H9 (cell line): ENCODE measurements around the gene G6PC2. TPM values are rescaled to one million over a fixed set of nuclear protein-coding genes. Genes with fewer than 3 reads are reported as not detected.

ENCODE experiments used
- DNase-seq: peaks from one replicate; pipeline ENCODE4 v3.0.0-alpha.2; 2017
- H2AFZ ChIP-seq: one replicate; pipeline ENCODE4 v1.6.1; 2013; ENCODE audit warnings: mild to moderate bottlenecking, low read length, control low read depth, moderate library complexity
- H2AK5ac ChIP-seq: 2 replicates; pipeline ENCODE4 v1.6.1; 2013; ENCODE audit warnings: low read length, control low read depth, mixed read lengths; ENCODE audit not compliant: insufficient read length
- H2BK120ac ChIP-seq: one replicate; pipeline ENCODE4 v1.6.1; 2013; ENCODE audit warnings: low read depth, mild to moderate bottlenecking, low read length, control low read depth, inconsistent platforms; ENCODE audit not compliant: poor library complexity, severe bottlenecking
- H2BK12ac ChIP-seq: 2 replicates; pipeline ENCODE4 v1.6.1; 2013; ENCODE audit warnings: low read length, control low read depth, mixed read lengths, low read depth; ENCODE audit not compliant: insufficient read length
- H2BK15ac ChIP-seq: 2 replicates; pipeline ENCODE4 v1.6.1; 2013; ENCODE audit warnings: low read depth, low read length, control low read depth
- H2BK20ac ChIP-seq: one replicate; pipeline ENCODE4 v1.6.1; 2013; ENCODE audit warnings: low read depth, mild to moderate bottlenecking, low read length, control low read depth, inconsistent platforms; ENCODE audit not compliant: poor library complexity, severe bottlenecking
- H2BK5ac ChIP-seq: 2 replicates; pipeline ENCODE4 v1.6.1; 2013; ENCODE audit warnings: low read length, control low read depth, mixed read lengths; ENCODE audit not compliant: insufficient read length
- H3K14ac ChIP-seq: 2 replicates; pipeline ENCODE4 v1.6.1; 2013; ENCODE audit warnings: low read length, control low read depth; ENCODE audit not compliant: insufficient read depth
- H3K18ac ChIP-seq: 2 replicates; pipeline ENCODE4 v1.6.1; 2013; ENCODE audit warnings: low read depth, mild to moderate bottlenecking, mixed read lengths, low read length, control low read depth; ENCODE audit not compliant: insufficient read length
- H3K23ac ChIP-seq: 2 replicates; pipeline ENCODE4 v1.6.1; 2013; ENCODE audit warnings: low read length, control low read depth, mixed read lengths, low read depth; ENCODE audit not compliant: insufficient read length
- H3K23me2 ChIP-seq: 2 replicates; pipeline ENCODE4 v1.6.1; 2013; ENCODE audit warnings: low read depth, mild to moderate bottlenecking, mixed read lengths, low read length, control low read depth; ENCODE audit not compliant: insufficient read length, poor library complexity, severe bottlenecking
- H3K27ac ChIP-seq: 2 replicates; pipeline ENCODE4 v1.5.1; 2013; ENCODE audit warnings: low read length, control low read depth, mixed read lengths, low read depth; ENCODE audit not compliant: insufficient read length
- H3K27me3 ChIP-seq: 2 replicates; pipeline ENCODE4 v1.6.1; 2013; ENCODE audit warnings: low read length, control low read depth, inconsistent platforms; ENCODE audit not compliant: insufficient read depth
- H3K4ac ChIP-seq: 2 replicates; pipeline ENCODE4 v1.6.1; 2013; ENCODE audit warnings: low read depth, mild to moderate bottlenecking, control low read depth, inconsistent platforms, low read length, moderate library complexity
- H3K4me1 ChIP-seq: 2 replicates; pipeline ENCODE4 v1.6.1; 2013; ENCODE audit warnings: low read length, control low read depth, inconsistent platforms; ENCODE audit not compliant: insufficient read depth
- H3K4me2 ChIP-seq: 2 replicates; pipeline ENCODE4 v1.6.1; 2013; ENCODE audit warnings: low read length, control low read depth, mixed read lengths; ENCODE audit not compliant: insufficient read length, insufficient read depth
- H3K56ac ChIP-seq: 2 replicates; pipeline ENCODE4 v1.6.1; 2013; ENCODE audit warnings: low read depth, mild to moderate bottlenecking, mixed read lengths, low read length, control low read depth; ENCODE audit not compliant: insufficient read length
- H3K79me1 ChIP-seq: 2 replicates; pipeline ENCODE4 v1.6.1; 2013; ENCODE audit warnings: low read depth, mild to moderate bottlenecking, moderate library complexity, low read length, control low read depth, inconsistent platforms; ENCODE audit not compliant: insufficient read depth, poor library complexity, severe bottlenecking
- H3K79me2 ChIP-seq: 2 replicates; pipeline ENCODE4 v1.6.1; 2013; ENCODE audit warnings: low read length, control low read depth, inconsistent platforms; ENCODE audit not compliant: insufficient read depth
- H3K9ac ChIP-seq: 2 replicates; pipeline ENCODE4 v1.6.1; 2013; ENCODE audit warnings: low read length, control low read depth, mixed read lengths; ENCODE audit not compliant: insufficient read length; ENCODE audit errors: extremely low read depth
- H3K9me3 ChIP-seq: one replicate; pipeline ENCODE4 v1.6.1; 2013; ENCODE audit warnings: low read depth, low read length, inconsistent platforms; ENCODE audit not compliant: control insufficient read depth
- H3T11ph ChIP-seq: one replicate; pipeline ENCODE4 v1.6.1; 2013; ENCODE audit warnings: mild to moderate bottlenecking, low read length, control low read depth, inconsistent platforms
- H4K20me1 ChIP-seq: one replicate; pipeline ENCODE4 v1.6.1; 2013; ENCODE audit not compliant: control insufficient read depth, insufficient read length, insufficient read depth
- H4K5ac ChIP-seq: 2 replicates; pipeline ENCODE4 v1.6.1; 2013; ENCODE audit warnings: low read depth, mild to moderate bottlenecking, mixed read lengths, low read length, control low read depth; ENCODE audit not compliant: insufficient read length
- H4K8ac ChIP-seq: replicated peaks from 2 replicates; pipeline ENCODE4 v1.6.1; 2013; ENCODE audit warnings: low read length, control low read depth, mixed read lengths, low read depth; ENCODE audit not compliant: insufficient read length
- H4K91ac ChIP-seq: 2 replicates; pipeline ENCODE4 v1.6.1; 2013; ENCODE audit warnings: low read depth, mild to moderate bottlenecking, moderate library complexity, mixed read lengths, low read length, control low read depth; ENCODE audit not compliant: insufficient read length
- H3K27ac Mint-ChIP-seq, 3 experiments: 2 replicates in 2 of 3; 3 replicates in 1 of 3; pipeline ENCODE4 v1.8.0; 2020 to 2021; ENCODE audit warnings: mixed read lengths in 3 of 3, mild to moderate bottlenecking in 1 of 3, moderate library complexity in 1 of 3
- H3K27me3 Mint-ChIP-seq: 2 replicates; pipeline ENCODE4 v1.8.0; 2021; ENCODE audit warnings: low read depth, mild to moderate bottlenecking, moderate library complexity, mixed read lengths
- H3K36me3 Mint-ChIP-seq, 3 experiments: 2 replicates in 2 of 3; 3 replicates in 1 of 3; pipeline ENCODE4 v1.8.0; 2020 to 2021; ENCODE audit warnings: low read depth in 3 of 3, mixed read lengths in 3 of 3; ENCODE audit not compliant: insufficient read depth in 1 of 3
- H3K4me1 Mint-ChIP-seq, 2 experiments: 2 replicates each; pipeline ENCODE4 v1.8.0; 2020; ENCODE audit warnings: mixed read lengths in 2 of 2
- H3K4me3 Mint-ChIP-seq, 2 experiments: 2 replicates in 1 of 2; 3 replicates in 1 of 2; pipeline ENCODE4 v1.8.0; 2020 to 2021; ENCODE audit warnings: mild to moderate bottlenecking in 2 of 2, mixed read lengths in 2 of 2, moderate library complexity in 1 of 2
- H3K9me3 Mint-ChIP-seq, 2 experiments: 2 replicates in 1 of 2; 3 replicates in 1 of 2; pipeline ENCODE4 v1.8.0; 2020; ENCODE audit warnings: mild to moderate bottlenecking in 2 of 2, mixed read lengths in 2 of 2, moderate library complexity in 1 of 2
- total RNA-seq: library from RNA; stranded (reverse); gene quantifications from 2 replicates; pipeline ENCODE4 v1.2.1, GENCODE V29; 2021
- TF ChIP-seq, protein P1 (sequence below): fragments of 200-600 bp; sonication (generic); conservative IDR thresholded peaks from 3 replicates; pipeline ENCODE4 v1.8.0; 2021; ENCODE audit warnings: antibody characterized with exemption, mild to moderate bottlenecking

The G6PC2 gene
- total RNA-seq, 1 experiment from 2014 or later = not detected

DNA sequence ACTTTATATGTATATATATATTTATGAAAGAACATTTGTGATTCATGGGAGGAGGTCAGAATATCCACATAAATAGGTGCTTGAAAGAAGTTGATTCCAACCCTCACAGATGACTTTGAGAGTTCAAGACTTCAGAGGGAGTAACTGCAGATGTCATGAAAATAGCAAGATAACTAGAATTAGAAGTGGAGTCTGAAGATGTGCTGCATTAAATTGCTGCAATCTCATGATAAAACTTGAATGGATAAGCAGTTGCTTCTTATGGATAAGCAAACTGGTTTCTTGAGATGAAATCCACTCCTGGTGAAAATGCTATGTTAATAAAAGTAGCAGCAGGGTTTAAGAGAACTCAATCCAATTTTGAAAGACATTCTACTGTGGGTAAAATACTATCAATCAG lies 40.2 kb downstream of the G6PC2 start:
- Mint-ChIP-seq H3K27ac (no peak overlapping the region), H3K4me3 (no peak overlapping the region), H3K36me3 (no peaks in the 10 kb centered on the region), H3K4me1 (peaks cover 0 to 3% of the 10 kb centered on the region in 2 experiments; a peak in 1 of 4 replicates), H3K27me3 (no peaks in the 10 kb centered on the region), H3K9me3 (no peaks in the 10 kb centered on the region)
- Histone ChIP-seq H4K5ac (no peak overlapping the region), H2BK5ac (no peak overlapping the region), H3K4me1 (no peaks in the 10 kb centered on the region), H2AK5ac (no peak overlapping the region), H3K27me3 (no peaks in the 10 kb centered on the region), H3K4ac (no peak overlapping the region), H3T11ph (no peak overlapping the region), H3K56ac (no peak overlapping the region), H4K91ac (no peak overlapping the region), H3K23me2 (no peaks in the 10 kb centered on the region), H2BK12ac (no peak overlapping the region), H3K23ac (no peak overlapping the region), H4K20me1 (no peaks in the 10 kb centered on the region), H3K79me1 (no peaks in the 10 kb centered on the region), H2BK20ac (no peak overlapping the region), H3K4me2 (no peak overlapping the region), H4K8ac (no peak overlapping the region), H2BK120ac (no peak overlapping the region), H3K27ac (no peak overlapping the region), H2AFZ (no peak overlapping the region), H3K79me2 (no peaks in the 10 kb centered on the region), H3K14ac (no peak overlapping the region), H3K9me3 (no peaks in the 10 kb centered on the region), H3K9ac (no peak overlapping the region), H3K18ac (no peak overlapping the region), H2BK15ac (no peak overlapping the region)
- DNase-seq = no peak
- TF ChIP-seq, protein P1, sequence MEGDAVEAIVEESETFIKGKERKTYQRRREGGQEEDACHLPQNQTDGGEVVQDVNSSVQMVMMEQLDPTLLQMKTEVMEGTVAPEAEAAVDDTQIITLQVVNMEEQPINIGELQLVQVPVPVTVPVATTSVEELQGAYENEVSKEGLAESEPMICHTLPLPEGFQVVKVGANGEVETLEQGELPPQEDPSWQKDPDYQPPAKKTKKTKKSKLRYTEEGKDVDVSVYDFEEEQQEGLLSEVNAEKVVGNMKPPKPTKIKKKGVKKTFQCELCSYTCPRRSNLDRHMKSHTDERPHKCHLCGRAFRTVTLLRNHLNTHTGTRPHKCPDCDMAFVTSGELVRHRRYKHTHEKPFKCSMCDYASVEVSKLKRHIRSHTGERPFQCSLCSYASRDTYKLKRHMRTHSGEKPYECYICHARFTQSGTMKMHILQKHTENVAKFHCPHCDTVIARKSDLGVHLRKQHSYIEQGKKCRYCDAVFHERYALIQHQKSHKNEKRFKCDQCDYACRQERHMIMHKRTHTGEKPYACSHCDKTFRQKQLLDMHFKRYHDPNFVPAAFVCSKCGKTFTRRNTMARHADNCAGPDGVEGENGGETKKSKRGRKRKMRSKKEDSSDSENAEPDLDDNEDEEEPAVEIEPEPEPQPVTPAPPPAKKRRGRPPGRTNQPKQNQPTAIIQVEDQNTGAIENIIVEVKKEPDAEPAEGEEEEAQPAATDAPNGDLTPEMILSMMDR = no peak
